GDM1 (cell line): Measurements from ENCODE around the gene UGT1A6.

ENCODE experiments used
- DNase-seq: peaks from one replicate; lab custom pipeline; 2025; lab: John Stamatoyannopoulos, UW

UGT1A6 gene

GRCh38 chr2:233821196-233821595, 128.5 kb downstream of the UGT1A6 start:
- no peak for DNase-seq

DNA sequence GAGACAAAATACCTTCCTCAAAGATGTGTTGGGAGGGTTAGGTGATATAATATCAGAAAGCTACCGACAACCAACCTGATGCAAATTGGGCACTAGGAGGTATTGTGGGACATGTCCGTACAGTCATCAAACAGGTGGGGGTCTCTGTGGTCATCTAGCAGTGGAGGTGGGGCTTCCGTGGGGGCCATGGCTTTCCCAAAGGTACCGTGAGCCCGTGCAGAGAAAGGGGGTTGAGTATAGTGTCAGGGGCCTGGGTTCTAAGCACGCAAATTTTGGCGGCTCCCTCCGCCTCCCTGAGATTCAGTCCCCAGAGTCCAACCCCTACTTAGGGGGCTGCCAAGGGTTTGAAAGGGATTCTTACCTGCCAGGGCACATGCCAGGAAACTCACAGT, 129.0 kb downstream of the UGT1A6 start:
- no peak for DNase-seq

DNA sequence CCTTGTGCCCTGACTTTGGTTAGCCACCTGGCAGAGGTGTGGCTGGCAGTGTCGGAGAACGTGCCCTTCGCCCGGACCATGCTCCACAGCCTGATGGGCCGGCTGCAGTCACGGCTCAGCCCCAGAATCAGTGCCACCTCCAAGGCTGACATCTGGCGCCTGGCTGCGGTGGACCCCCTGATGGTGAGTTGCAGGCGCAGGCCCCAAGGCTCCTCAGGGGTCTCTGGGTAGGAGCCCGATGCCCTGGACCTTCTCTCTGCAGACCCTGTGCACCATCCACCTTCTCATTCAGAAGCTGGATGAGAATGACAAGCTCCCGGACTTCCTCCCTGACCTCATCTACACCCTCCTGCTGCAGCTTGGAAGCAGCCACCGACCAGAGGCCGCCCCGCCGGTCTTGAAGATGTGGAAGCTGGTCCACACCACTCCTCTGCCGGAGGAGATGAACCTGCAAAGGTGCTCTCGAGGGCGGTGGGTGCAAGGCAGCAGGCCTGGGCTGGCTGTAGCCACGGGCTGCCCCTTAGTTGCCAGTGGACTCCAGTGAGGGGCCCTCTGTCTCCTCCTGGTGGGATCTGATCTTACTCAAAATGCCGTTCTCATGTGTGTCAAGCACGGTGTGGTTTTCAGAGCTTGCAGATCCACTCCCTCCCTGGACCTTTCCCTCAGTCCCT, 129.5 kb downstream of the UGT1A6 start:
- DNase-seq, result no peak
